ENCODE measurements around the gene COL9A3.
A peak's percentile ranks its signal among the peaks of the same experiment; 100 is the strongest.

COL9A3 gene

DNA sequence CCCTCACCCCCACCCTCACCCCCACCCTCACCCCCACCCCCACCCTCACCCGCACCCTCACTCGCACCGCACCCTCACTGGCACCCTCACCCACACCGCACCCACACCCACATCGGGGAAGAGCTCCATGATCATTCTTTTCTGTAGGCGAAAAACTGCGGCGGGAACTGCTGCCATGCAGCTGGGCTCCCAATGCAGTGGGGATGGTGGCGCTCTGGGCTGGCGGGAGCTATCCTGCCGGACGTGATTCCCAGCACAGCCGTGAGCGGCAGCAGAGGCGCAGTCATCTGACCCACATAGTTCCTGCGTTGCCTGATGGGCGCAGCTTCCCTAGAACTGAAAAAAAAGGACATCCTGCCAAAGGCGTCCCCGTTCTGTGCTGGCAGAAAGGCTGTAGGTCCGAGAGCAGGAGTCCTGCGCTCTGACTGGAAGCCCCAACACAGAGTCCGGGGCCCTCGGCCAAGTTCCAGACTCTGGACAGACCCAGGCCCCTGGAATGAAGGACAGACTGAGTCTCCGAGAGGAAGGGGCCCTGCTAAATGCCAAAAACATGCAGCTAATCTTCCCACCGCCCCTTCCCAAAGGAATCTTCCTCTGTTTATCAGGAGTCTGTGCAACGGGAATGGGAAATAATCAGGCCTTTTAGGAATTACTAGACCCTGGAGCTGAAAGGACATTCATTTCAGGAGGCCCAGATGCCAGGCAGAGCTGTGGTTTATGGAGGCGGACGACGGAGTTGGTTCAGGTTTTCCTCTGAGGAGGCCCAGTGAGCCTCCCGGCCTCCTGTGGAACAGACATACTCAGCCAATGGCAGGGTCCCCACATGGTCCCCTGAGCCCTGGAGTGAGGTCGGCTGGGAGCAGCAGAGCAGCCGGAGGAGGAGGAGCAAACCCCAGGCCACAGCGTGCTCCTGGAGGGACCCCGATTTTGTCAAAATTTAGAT is 58.8 kb downstream of the COL9A3 start:
- DNase-seq (ENCODE audit: low read depth): peak; percentile 46
- TF ChIP-seq, protein P1, sequence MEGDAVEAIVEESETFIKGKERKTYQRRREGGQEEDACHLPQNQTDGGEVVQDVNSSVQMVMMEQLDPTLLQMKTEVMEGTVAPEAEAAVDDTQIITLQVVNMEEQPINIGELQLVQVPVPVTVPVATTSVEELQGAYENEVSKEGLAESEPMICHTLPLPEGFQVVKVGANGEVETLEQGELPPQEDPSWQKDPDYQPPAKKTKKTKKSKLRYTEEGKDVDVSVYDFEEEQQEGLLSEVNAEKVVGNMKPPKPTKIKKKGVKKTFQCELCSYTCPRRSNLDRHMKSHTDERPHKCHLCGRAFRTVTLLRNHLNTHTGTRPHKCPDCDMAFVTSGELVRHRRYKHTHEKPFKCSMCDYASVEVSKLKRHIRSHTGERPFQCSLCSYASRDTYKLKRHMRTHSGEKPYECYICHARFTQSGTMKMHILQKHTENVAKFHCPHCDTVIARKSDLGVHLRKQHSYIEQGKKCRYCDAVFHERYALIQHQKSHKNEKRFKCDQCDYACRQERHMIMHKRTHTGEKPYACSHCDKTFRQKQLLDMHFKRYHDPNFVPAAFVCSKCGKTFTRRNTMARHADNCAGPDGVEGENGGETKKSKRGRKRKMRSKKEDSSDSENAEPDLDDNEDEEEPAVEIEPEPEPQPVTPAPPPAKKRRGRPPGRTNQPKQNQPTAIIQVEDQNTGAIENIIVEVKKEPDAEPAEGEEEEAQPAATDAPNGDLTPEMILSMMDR (conservative IDR thresholded peaks at IDR 0.05; ENCODE audit: low read depth, low read length): peak; percentile 53
- H3K4me3 ChIP-seq (ENCODE audit: low read length): peak overlapping the region; percentile 5

- TF ChIP-seq, protein P1 (conservative IDR thresholded peaks at IDR 0.05; ENCODE audit: low read depth, low read length): no peak
- no peak for DNase-seq (ENCODE audit: low read depth)
- H3K4me3 ChIP-seq (ENCODE audit: low read length): no peak overlapping the region
These were observed 59.7 kb downstream of the COL9A3 start for GRCh38 chr20:62876501-62876901.

DNA sequence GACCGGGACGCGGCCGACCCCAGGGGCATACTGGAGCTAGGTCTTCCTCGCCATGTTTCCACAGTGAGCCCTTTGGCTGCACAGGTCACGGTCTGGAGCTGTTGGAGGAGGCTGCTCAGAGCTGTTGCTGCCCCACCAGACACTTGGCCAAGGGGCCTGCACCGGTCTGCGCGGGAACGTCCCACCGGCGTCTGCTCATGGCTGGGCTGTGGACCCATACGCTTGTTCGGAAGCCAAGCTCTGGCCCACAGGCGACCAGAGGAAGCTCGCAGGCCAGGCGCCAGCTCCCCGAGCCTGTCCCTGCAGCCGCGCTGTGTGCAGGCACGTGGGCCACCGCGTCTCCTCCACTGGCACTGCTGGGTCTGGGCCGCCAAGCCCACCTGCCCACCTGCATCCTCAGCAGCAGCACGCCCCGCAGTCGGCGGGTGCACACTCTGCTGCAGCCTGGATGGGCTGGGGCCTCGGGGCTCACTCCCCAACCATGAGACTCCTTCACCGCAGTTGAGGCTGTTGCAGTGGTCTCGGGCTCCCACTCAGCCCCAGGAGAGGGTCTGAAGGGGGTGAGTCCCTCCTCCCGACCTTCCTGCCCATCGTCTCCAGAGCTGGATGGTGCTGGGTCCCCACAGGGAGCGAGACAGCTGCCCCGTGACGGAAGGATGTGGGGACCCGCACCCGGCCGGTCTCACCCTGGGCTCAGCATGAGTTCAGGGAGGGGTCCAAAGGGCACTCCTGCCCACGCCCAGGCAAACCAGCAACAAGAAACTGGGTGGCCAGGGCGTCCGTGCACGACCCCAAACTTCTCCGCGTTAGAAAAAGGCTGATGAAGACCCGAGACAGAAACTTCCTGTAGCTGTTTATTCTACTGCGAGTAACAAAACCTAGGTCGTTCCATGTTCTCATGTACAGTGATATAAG is 60.3 kb downstream of the COL9A3 start:
- H3K4me3 ChIP-seq (ENCODE audit: low read length): no peak overlapping the region
- DNase-seq (ENCODE audit: low read depth): no peak
- TF ChIP-seq, protein P1 (conservative IDR thresholded peaks at IDR 0.05; ENCODE audit: low read depth, low read length): no peak

DNA sequence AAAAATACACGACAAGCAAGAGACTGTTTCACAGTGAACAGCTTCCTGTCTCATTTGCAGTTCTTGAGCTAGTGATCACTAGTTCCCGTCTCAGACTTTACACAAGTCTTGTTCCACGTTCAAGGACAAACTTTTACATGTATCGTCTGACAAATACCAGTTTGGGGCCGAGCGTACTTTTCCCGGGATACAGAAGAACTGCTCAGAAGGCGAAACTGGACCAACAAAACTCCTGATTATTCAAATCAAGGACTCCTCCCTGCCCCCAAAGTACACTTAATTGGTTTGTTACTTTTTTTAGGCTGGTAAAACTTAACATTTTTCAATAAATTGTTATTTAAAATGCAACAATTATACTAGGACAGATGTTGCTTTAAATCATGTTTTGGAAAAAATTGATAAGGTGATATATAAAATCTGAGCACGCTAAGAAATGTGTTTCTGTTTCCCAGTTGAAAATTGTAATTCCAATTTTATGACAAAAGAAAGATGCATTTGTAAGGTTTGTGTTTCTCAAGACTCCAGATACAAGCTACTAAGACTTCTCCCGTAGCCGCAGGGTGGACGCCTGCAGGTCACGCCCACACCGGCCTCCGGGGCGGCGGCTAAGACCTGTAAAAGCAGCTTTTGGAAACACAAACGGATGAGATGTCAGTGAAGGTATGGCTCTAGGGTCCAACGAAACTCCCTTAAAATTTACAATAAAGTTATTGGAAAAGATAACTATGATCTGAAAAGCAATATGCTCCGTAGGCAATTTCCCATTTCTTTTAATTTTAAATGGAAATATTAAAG is 61.6 kb downstream of the COL9A3 start:
- H3K4me3 ChIP-seq (ENCODE audit: low read length): no peak overlapping the region
- DNase-seq (ENCODE audit: low read depth): no peak
- TF ChIP-seq, protein P1 (conservative IDR thresholded peaks at IDR 0.05; ENCODE audit: low read depth, low read length): no peak

DNA sequence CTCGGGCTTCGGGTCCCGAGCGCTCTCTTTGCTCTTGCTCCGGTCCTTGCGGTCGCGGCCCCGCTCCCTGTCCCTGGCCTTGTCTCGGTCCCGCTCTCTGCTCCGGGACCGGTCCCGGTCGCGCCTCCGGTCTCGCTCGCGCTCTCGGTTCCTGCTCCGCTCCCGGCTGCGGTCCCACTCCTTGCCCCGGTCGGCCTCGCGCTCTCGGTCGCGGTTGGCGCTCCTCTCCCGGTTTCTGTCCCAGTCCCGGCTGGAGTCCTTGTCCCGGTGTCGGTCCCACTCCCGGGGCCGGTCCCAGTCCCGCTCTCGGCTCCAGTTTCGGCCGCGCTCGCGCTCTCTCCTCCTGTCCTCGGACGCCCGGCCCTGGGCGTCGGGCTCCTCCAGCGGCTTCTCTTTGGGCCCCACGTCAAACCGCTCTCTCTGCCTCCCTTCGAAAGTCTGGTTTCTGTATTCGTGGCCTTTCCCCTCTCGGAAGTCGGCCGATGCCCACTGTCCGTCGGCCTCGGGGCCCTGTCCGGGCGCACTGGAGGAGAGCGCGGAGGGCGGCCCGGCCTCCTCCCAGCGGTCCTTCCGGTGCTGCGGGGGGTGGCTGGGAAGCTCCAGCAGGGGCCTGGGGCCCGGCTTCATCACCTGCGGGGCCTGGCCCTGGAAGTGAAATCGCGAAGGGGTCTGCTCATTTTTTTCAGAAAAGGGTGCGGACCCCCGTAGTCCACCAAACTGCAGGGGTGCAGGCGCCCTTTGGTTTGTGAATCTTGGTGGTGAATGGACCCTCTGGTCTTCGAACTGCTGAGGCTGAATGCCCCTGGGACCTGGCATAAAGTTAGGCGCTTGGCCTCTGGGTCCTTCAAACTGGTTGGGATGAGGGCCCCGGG is 62.7 kb downstream of the COL9A3 start:
- DNase-seq (ENCODE audit: low read depth): no peak
- H3K4me3 ChIP-seq (ENCODE audit: low read length): no peak overlapping the region
- TF ChIP-seq, protein P1 (conservative IDR thresholded peaks at IDR 0.05; ENCODE audit: low read depth, low read length): no peak

All from retinal pigment epithelial cell (primary cell).